HG03575 (cell line): ENCODE results near the gene SIK2.
A peak's percentile ranks its signal among the peaks of the same experiment; 100 is the strongest.

Source experiments
- ATAC-seq: cut with Tn5 transposase; IDR thresholded peaks from one replicate; pipeline ENCODE4 v1.9.1; 2021; ENCODE audit not compliant: unreplicated experiment, insufficient number of reproducible peaks, low FRiP score; ENCODE audit errors: extremely low read depth

The SIK2 gene

GRCh38 chr11:111601979-111602864 is at the start of gene SIK2:
TSS of gene SIK2 (plus strand) at chr11:111602449. CDS start at chr11:111602564, 115 bp downstream.
- ATAC-seq, result peak; percentile 59

- ATAC-seq, result no peak
Measured at GRCh38 chr11:111554532-111554931, 47.7 kb upstream of the SIK2 start.

GRCh38 chr11:111555255-111555654 is 47.0 kb upstream of the SIK2 start:
- ATAC-seq, result no peak

- no peak for ATAC-seq
Measured at GRCh38 chr11:111557425-111558111, 44.7 kb upstream of the SIK2 start.

GRCh38 chr11:111559800-111560464 is 42.3 kb upstream of the SIK2 start:
- ATAC-seq, result no peak

- ATAC-seq, result no peak
Measured at GRCh38 chr11:111560800-111561199, 41.4 kb upstream of the SIK2 start.

GRCh38 chr11:111561306-111561705 is 40.9 kb upstream of the SIK2 start:
- no peak for ATAC-seq

- ATAC-seq, result no peak
Measured at GRCh38 chr11:111561791-111562325, 40.4 kb upstream of the SIK2 start.

- no peak for ATAC-seq
Measured at GRCh38 chr11:111562692-111563389, 39.4 kb upstream of the SIK2 start.

GRCh38 chr11:111565114-111565720 is 37.0 kb upstream of the SIK2 start:
- ATAC-seq, result no peak

- no peak for ATAC-seq
Measured at GRCh38 chr11:111566324-111566723, 35.9 kb upstream of the SIK2 start.

GRCh38 chr11:111569476-111569875 is 32.8 kb upstream of the SIK2 start:
- no peak for ATAC-seq

GRCh38 chr11:111570796-111571195 is 31.5 kb upstream of the SIK2 start:
- ATAC-seq, result no peak

- ATAC-seq, result no peak
Measured at GRCh38 chr11:111571829-111572501, 30.3 kb upstream of the SIK2 start.

- no peak for ATAC-seq
Measured at GRCh38 chr11:111572581-111572980, 29.7 kb upstream of the SIK2 start.

- no peak for ATAC-seq
Measured at GRCh38 chr11:111573821-111574249, 28.4 kb upstream of the SIK2 start.

GRCh38 chr11:111574373-111575225 is 27.6 kb upstream of the SIK2 start:
- ATAC-seq, result no peak
